Testis (tissue), 2 donors: ENCODE measurements around the gene ADAM12.

ENCODE experiments used
- POLR2A ChIP-seq: fragments of 450-650 bp; IDR thresholded peaks from one replicate; pipeline ENCODE4 v1.6.1; 2017; ENCODE audit warnings: antibody characterized with exemption, mild to moderate bottlenecking, moderate library complexity
- TF ChIP-seq, protein P1 (sequence below), 3 experiments: fragments of 450-650 bp in 2 of 3; fragments of 200-600 bp in 1 of 3; sonication (generic) in 1 of 3; IDR thresholded peaks; one replicate each; pipeline ENCODE4 v1.5.1; 2016 to 2019; ENCODE audit warnings: antibody characterized with exemption in 3 of 3, mild to moderate bottlenecking in 2 of 3, moderate library complexity in 1 of 3

DNA sequence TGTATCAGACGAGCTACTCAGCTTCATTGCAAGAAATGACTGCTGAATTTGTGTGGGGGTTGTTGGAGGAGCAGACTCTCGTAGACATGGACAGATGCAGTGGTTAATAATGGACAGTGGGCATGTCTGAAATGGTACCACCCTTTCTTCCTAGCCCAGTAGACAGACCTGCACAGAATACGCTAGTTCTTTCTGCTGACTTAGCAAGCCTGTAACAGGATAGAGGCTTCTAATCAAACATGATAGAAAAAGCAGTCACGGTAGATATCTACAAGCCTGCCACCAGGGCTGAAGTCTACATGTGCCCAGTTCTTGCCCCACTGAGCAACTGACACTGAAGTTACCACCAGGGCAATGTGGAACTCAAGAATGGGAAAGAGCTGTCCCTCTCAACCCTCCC lies 303.9 kb downstream of the ADAM12 start:
- no peak for TF ChIP-seq POLR2A
- TF ChIP-seq, protein P1, sequence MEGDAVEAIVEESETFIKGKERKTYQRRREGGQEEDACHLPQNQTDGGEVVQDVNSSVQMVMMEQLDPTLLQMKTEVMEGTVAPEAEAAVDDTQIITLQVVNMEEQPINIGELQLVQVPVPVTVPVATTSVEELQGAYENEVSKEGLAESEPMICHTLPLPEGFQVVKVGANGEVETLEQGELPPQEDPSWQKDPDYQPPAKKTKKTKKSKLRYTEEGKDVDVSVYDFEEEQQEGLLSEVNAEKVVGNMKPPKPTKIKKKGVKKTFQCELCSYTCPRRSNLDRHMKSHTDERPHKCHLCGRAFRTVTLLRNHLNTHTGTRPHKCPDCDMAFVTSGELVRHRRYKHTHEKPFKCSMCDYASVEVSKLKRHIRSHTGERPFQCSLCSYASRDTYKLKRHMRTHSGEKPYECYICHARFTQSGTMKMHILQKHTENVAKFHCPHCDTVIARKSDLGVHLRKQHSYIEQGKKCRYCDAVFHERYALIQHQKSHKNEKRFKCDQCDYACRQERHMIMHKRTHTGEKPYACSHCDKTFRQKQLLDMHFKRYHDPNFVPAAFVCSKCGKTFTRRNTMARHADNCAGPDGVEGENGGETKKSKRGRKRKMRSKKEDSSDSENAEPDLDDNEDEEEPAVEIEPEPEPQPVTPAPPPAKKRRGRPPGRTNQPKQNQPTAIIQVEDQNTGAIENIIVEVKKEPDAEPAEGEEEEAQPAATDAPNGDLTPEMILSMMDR (IDR thresholded peaks at IDR 0.05), result no peak
